ENCODE results near the gene SCN9A.

DNA sequence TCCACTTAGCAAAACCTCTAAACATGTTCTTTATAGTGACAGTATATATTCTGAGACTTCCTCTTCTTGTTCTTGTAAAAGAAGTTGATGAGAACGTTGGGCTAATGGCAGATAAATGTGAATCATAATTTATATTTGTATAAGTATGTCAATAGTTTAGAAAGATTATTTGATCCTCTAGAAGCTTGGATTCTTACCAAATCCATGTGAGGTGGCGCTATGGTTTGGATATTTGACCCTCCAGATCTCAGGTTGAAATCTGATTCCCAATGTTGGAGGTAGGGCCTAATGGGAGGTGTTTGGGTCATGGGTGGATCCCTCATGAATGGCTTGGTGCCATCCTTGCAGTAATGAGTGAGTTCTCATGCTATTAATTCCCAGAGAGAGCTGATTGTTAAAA lies 218.2 kb downstream of the SCN9A start:
- TF ChIP-seq CTCF (IDR thresholded peaks at IDR 0.05; ENCODE audit: poor library complexity, severe bottlenecking) (no peak), MXI1 (conservative IDR thresholded peaks at IDR 0.05; ENCODE audit: poor library complexity, severe bottlenecking) (no peak)
